Endothelial cell of umbilical vein (primary cell): ENCODE results near the gene DOCK1. TPM values are rescaled to one million over a fixed set of nuclear protein-coding genes. Genes with fewer than 3 reads are reported as not detected.

Experiments used
- BruUV-seq: library from RNA; stranded (reverse); fragments of 400-500 nt; replicated peaks from 2 replicates; lab custom pipeline; 2021; lab: Mats Ljungman, UMichigan
- CTCF ChIA-PET: fragments of 300-600, 350-600 bp; sonication (Branson Sonifier 250); formaldehyde crosslinking; loops from one replicate; lab custom pipeline; 2021; ENCODE audit warnings: antibody characterized with exemption, inconsistent platforms; lab: Charles Lee
- POLR2A ChIA-PET: fragments of 300-600, 350-600 bp; sonication (Branson Sonifier 250); formaldehyde crosslinking; loops from one replicate; lab custom pipeline; 2021; ENCODE audit warnings: antibody characterized with exemption, inconsistent platforms; lab: Charles Lee
- DNase-seq: peaks from one replicate; pipeline ENCODE4 v3.0.0-alpha.2; 2011; ENCODE audit warnings: low read depth, low spot score
- FAIRE-seq: peaks from 2 replicates; lab custom pipeline; 2011; peaks lifted over from hg19 to GRCh38; lab: Jason Lieb, UNC
- H2AFZ ChIP-seq: 2 replicates; pipeline ENCODE4 v1.6.0; 2012; ENCODE audit warnings: low read depth, low read length, control low read depth, inconsistent platforms
- H3K27ac ChIP-seq: 2 replicates; pipeline ENCODE4 v1.5.1; 2011; ENCODE audit warnings: low read depth, mild to moderate bottlenecking, control low read depth, low read length, moderate library complexity; ENCODE audit not compliant: insufficient read depth
- H3K27me3 ChIP-seq, 2 experiments: 2 replicates each; pipeline versions ENCODE4 v1.6.0 to v1.6.1; 2011; ENCODE audit warnings: low read length in 2 of 2, mixed read lengths in 1 of 2; ENCODE audit not compliant: control insufficient read depth in 2 of 2, insufficient read depth in 2 of 2
- H3K36me3 ChIP-seq, 2 experiments: 2 replicates in 1 of 2; 3 replicates in 1 of 2; pipeline ENCODE4 v1.5.1; 2011; ENCODE audit warnings: low read length in 2 of 2, mild to moderate bottlenecking in 1 of 2, moderate library complexity in 1 of 2; ENCODE audit not compliant: control insufficient read depth in 2 of 2, insufficient read depth in 2 of 2; ENCODE audit errors: extremely low read depth in 1 of 2
- H3K4me1 ChIP-seq: 3 replicates; pipeline ENCODE4 v1.5.1; 2011; ENCODE audit warnings: mild to moderate bottlenecking, low read length; ENCODE audit not compliant: control insufficient read depth, insufficient read depth; ENCODE audit errors: extremely low read depth
- H3K4me2 ChIP-seq: 2 replicates; pipeline ENCODE4 v1.6.1; 2011; ENCODE audit warnings: low read length, control low read depth, mixed read lengths; ENCODE audit not compliant: insufficient read depth
- H3K4me3 ChIP-seq, 3 experiments: fragments of 200-600 bp in 1 of 3; sonication (generic), shearing (Covaris generic) in 1 of 3; replicated peaks in 1 of 3; 2 replicates each; pipeline ENCODE4 v1.5.1; 2011 to 2016; ENCODE audit warnings: control low read depth in 3 of 3, low read length in 3 of 3, mild to moderate bottlenecking in 2 of 3, inconsistent platforms in 1 of 3, low read depth in 1 of 3, moderate library complexity in 1 of 3; ENCODE audit not compliant: insufficient read depth in 1 of 3
- H3K79me2 ChIP-seq: 2 replicates; pipeline ENCODE4 v1.6.0; 2012; ENCODE audit warnings: low read length, inconsistent platforms; ENCODE audit not compliant: control insufficient read depth, insufficient read depth
- H3K9ac ChIP-seq: replicated peaks from 2 replicates; pipeline ENCODE3; 2011; ENCODE audit warnings: low read length, control low read depth; ENCODE audit not compliant: insufficient read depth; ENCODE audit errors: extremely low read depth
- H3K9me1 ChIP-seq: replicated peaks from 3 replicates; pipeline ENCODE4 v1.6.0; 2011; ENCODE audit warnings: mild to moderate bottlenecking, low read length; ENCODE audit not compliant: control insufficient read depth, insufficient read depth; ENCODE audit errors: extremely low read depth
- H3K9me3 ChIP-seq: replicated peaks from 2 replicates; pipeline ENCODE4 v1.5.1; 2012; ENCODE audit warnings: low read length, inconsistent platforms; ENCODE audit not compliant: control insufficient read depth, insufficient read depth
- H4K20me1 ChIP-seq: replicated peaks from 2 replicates; pipeline ENCODE3; 2011; ENCODE audit warnings: mild to moderate bottlenecking, low read length; ENCODE audit not compliant: control insufficient read depth, insufficient read depth; ENCODE audit errors: extremely low read depth
- CTCF ChIP-seq, 2 donors: IDR thresholded peaks; 1 replicate in 1 of 2; 2 replicates in 1 of 2; pipeline ENCODE4 v1.5.1; 2011; ENCODE audit warnings: low read length in 2 of 2, mild to moderate bottlenecking in 2 of 2, moderate library complexity in 2 of 2, control low read depth in 1 of 2, inconsistent platforms in 1 of 2, low read depth in 1 of 2; ENCODE audit not compliant: insufficient read depth in 1 of 2; ENCODE audit errors: extremely low read depth in 1 of 2
- EZH2 ChIP-seq: IDR thresholded peaks from 2 replicates; pipeline ENCODE4 v1.6.1; 2012; ENCODE audit warnings: borderline replicate concordance, low read depth, mild to moderate bottlenecking, moderate library complexity, low read length, inconsistent platforms; ENCODE audit not compliant: severe bottlenecking
- FOS ChIP-seq: IDR thresholded peaks from 2 replicates; pipeline ENCODE4 v1.6.1; 2011; ENCODE audit warnings: mild to moderate bottlenecking, low read length, moderate library complexity, borderline replicate concordance; ENCODE audit not compliant: insufficient read depth
- GATA2 ChIP-seq: IDR thresholded peaks from 2 replicates; pipeline ENCODE4 v1.7.0; 2011; ENCODE audit warnings: low read depth, mild to moderate bottlenecking, moderate library complexity, mixed read lengths, low read length; ENCODE audit not compliant: insufficient read length, insufficient read depth
- JUN ChIP-seq: IDR thresholded peaks from 2 replicates; pipeline ENCODE4 v1.6.1; 2011; ENCODE audit warnings: borderline replicate concordance, low read depth; ENCODE audit not compliant: insufficient read length, insufficient read depth
- MAX ChIP-seq: IDR thresholded peaks from 2 replicates; pipeline ENCODE4 v1.6.1; 2011; ENCODE audit not compliant: insufficient read depth, insufficient read length
- MYC ChIP-seq: IDR thresholded peaks from one replicate; pipeline ENCODE4 v1.6.1; 2011; ENCODE audit warnings: mild to moderate bottlenecking, low read depth, low read length
- POLR2A ChIP-seq: IDR thresholded peaks from 2 replicates; pipeline ENCODE4 v1.6.1; 2012; ENCODE audit warnings: low read depth, mild to moderate bottlenecking, control low read depth, low read length
- POLR2AphosphoS5 ChIP-seq: IDR thresholded peaks from 2 replicates; pipeline ENCODE4 v1.6.1; 2012; ENCODE audit warnings: low read depth, mild to moderate bottlenecking, control low read depth, low read length, moderate library complexity; ENCODE audit not compliant: insufficient read depth
- dilution Hi-C: fragments of 300-500 bp; cut with MboI; formaldehyde crosslinking; loops from one replicate; pipeline ENCODE4 v1.15.0; 2019; ENCODE audit warnings: low sequenced_read_pairs; ENCODE audit not compliant: extremely low pct_ligation_motif_present
- intact Hi-C: fragments of 100-400 bp; cut with micrococcal nuclease; formaldehyde crosslinking; loops from one replicate; pipeline ENCODE4 v1.10.0; 2022
- polyA plus RNA-seq, 4 experiments: library from polyadenylated mRNA; depleted of rRNA in 3 of 4; stranded (reverse) in 3 of 4; unstranded in 1 of 4; fragments of >200 nt; gene quantifications; 2 replicates each; pipeline versions ENCODE4 v1.2.1 to v1.2.3, GENCODE V29; 2011 to 2012; ENCODE audit warnings: missing spikeins in 1 of 4
- total RNA-seq: library from RNA; stranded (reverse); gene quantifications from 2 replicates; pipeline ENCODE4 v1.2.3, GENCODE V29; 2021

The DOCK1 gene
- total and polyA plus RNA-seq, 2 donors (not counting 3 experiments of a cell fraction or from before 2014, with no cell fraction given) = 22.5 to 83.1 TPM

- Histone ChIP-seq H3K27me3 (no peaks in the 10 kb centered on the region), H4K20me1 (no peaks in the 10 kb centered on the region), H3K9ac (no peak overlapping the region), H2AFZ (no peak overlapping the region), H3K4me2 (no peak overlapping the region), H3K9me1 (no peaks in the 10 kb centered on the region), H3K79me2 (no peaks in the 10 kb centered on the region), H3K36me3 (peaks cover 2 to 35% of the 10 kb centered on the region in 2 experiments), H3K4me1 (no peaks in the 10 kb centered on the region), H3K4me3 (no peak overlapping the region), H3K9me3 (no peaks in the 10 kb centered on the region), H3K27ac (no peak overlapping the region)
- TF ChIP-seq JUN = no peak
- no peak for TF ChIP-seq POLR2AphosphoS5
- TF ChIP-seq EZH2 = no peak
- TF ChIP-seq MAX = no peak
- TF ChIP-seq CTCF (IDR thresholded peaks at IDR 0.05; ENCODE audit: extremely low read depth in 1 of 2, insufficient read depth in 1 of 2, low read depth in 1 of 2, low read length in 2 of 2) = no peak
- TF ChIP-seq MYC = no peak
- TF ChIP-seq GATA2 = no peak
- TF ChIP-seq POLR2A = no peak
- no peak for TF ChIP-seq FOS
- intact Hi-C loops = no loop called here
- dilution Hi-C loops = no loop called here
- FAIRE-seq (no peak), DNase-seq (no peak)
- CTCF ChIA-PET = no interaction called here
- BruUV-seq = no TSS peak
- POLR2A ChIA-PET = no interaction called here
These were observed 135.5 kb downstream of the DOCK1 start for GRCh38 chr10:127040756-127041155.
